Measurements from ENCODE around the gene FAM229B. TPM values are rescaled to one million over a fixed set of nuclear protein-coding genes. Genes with fewer than 3 reads are reported as not detected.

The FAM229B gene
- total RNA-seq, 1 experiment from 2014 or later = 1.9 TPM

- Mint-ChIP-seq H3K9me3 (ENCODE audit: unreplicated experiment) (no peaks in the 10 kb centered on the region), H3K36me3 (ENCODE audit: insufficient read depth, unreplicated experiment) (no peaks in the 10 kb centered on the region), H3K27me3 (ENCODE audit: insufficient read depth, unreplicated experiment) (peaks cover 6% of the 10 kb centered on the region), H3K27ac (ENCODE audit: unreplicated experiment) (no peak overlapping the region), H3K4me1 (ENCODE audit: low read depth, unreplicated experiment) (no peaks in the 10 kb centered on the region), H3K4me3 (ENCODE audit: unreplicated experiment) (no peak overlapping the region)
- Histone ChIP-seq H3K4me1 (no peaks in the 10 kb centered on the region), H3K9me3 (no peaks in the 10 kb centered on the region), H3K4me3 (ENCODE audit: low read depth, low read length) (no peak overlapping the region), H3K36me3 (ENCODE audit: control insufficient read depth, insufficient read depth, low read length) (no peaks in the 10 kb centered on the region), H3K27me3 (replicated peaks; ENCODE audit: control insufficient read depth, insufficient read depth, low read length) (no peaks in the 10 kb centered on the region)
- DNase-seq = no peak
- intact Hi-C loops (cut with micrococcal nuclease; ENCODE audit: unreplicated experiment) = no loop called here
- CTCF ChIA-PET = no interaction called here
- TF ChIP-seq CTCF (IDR thresholded peaks at IDR 0.05; ENCODE audit: insufficient read depth in 1 of 2, low read depth in 1 of 2, low read length in 1 of 2, severe bottlenecking in 1 of 2, unreplicated experiment in 1 of 2) = no peak
- no TSS peak for BruUV-seq (replicated peaks)
- POLR2A ChIA-PET = no interaction called here
These were observed 62.4 kb downstream of the FAM229B start for GRCh38 chr6:112149719-112150263.

- Mint-ChIP-seq H3K36me3 (ENCODE audit: insufficient read depth, unreplicated experiment) (no peaks in the 10 kb centered on the region), H3K4me1 (ENCODE audit: low read depth, unreplicated experiment) (no peaks in the 10 kb centered on the region), H3K27me3 (ENCODE audit: insufficient read depth, unreplicated experiment) (peaks cover 6% of the 10 kb centered on the region), H3K27ac (ENCODE audit: unreplicated experiment) (no peak overlapping the region), H3K9me3 (ENCODE audit: unreplicated experiment) (no peaks in the 10 kb centered on the region), H3K4me3 (ENCODE audit: unreplicated experiment) (no peak overlapping the region)
- BruUV-seq (replicated peaks) = no TSS peak
- Histone ChIP-seq H3K36me3 (ENCODE audit: control insufficient read depth, insufficient read depth, low read length) (no peaks in the 10 kb centered on the region), H3K4me1 (no peaks in the 10 kb centered on the region), H3K27me3 (replicated peaks; ENCODE audit: control insufficient read depth, insufficient read depth, low read length) (no peaks in the 10 kb centered on the region), H3K4me3 (ENCODE audit: low read depth, low read length) (no peak overlapping the region), H3K9me3 (no peaks in the 10 kb centered on the region)
- no peak for TF ChIP-seq CTCF (IDR thresholded peaks at IDR 0.05; ENCODE audit: insufficient read depth in 1 of 2, low read depth in 1 of 2, low read length in 1 of 2, severe bottlenecking in 1 of 2, unreplicated experiment in 1 of 2)
- CTCF ChIA-PET = no interaction called here
- POLR2A ChIA-PET = no interaction called here
- no peak for DNase-seq
- intact Hi-C loops (cut with micrococcal nuclease; ENCODE audit: unreplicated experiment) = no loop called here
These were observed 63.0 kb downstream of the FAM229B start for GRCh38 chr6:112150363-112150762.

Other genes starting within 250 kb of the FAM229B start
- 7.2 and 7.6 TPM in 2 replicates for gene FYN, start 214.1 kb upstream of the FAM229B start, total RNA-seq (2022)
- gene CCN6, start 33.5 kb upstream of the FAM229B start, total RNA-seq (2022) = not detected in 2 replicates
- gene TUBE1, start 109 bp upstream of the FAM229B start, total RNA-seq (2022) = 26.3 and 30.8 TPM in 2 replicates
- 0.37 TPM in 1 of 2 replicates, not detected in the other for gene LAMA4, start 167.0 kb downstream of the FAM229B start, total RNA-seq (2022)